ENCODE results near the gene CCL1. TPM values are rescaled to one million over a fixed set of nuclear protein-coding genes. Genes with fewer than 3 reads are reported as not detected.

The CCL1 gene
- total RNA-seq, 4 donors from 2014 or later = not detected

- TF ChIP-seq POLR2A (IDR thresholded peaks at IDR 0.05) = no peak
- TF ChIP-seq CTCF (IDR thresholded peaks at IDR 0.05) = no peak
- Histone ChIP-seq H3K27ac (peak overlapping the region in 1 of 4 donors; percentile 47), H3K4me3 (no peak overlapping the region), H3K36me3 (no peaks in the 10 kb centered on the region), H3K4me1 (no peaks in the 10 kb centered on the region), H3K9me3 (no peaks in the 10 kb centered on the region), H3K27me3 (no peaks in the 10 kb centered on the region)
- DNase-seq = peak in 1 of 3 donors; percentile 20
These were observed 44.6 kb downstream of the CCL1 start for GRCh38 chr17:34318474-34318873.

- no peaks in the 10 kb centered on the region for H3K4me1 ChIP-seq
- H3K4me3 ChIP-seq = no peak overlapping the region
- H3K36me3 ChIP-seq = no peaks in the 10 kb centered on the region
- H3K9me3 ChIP-seq = no peaks in the 10 kb centered on the region
- no peak for DNase-seq
- H3K27me3 ChIP-seq = no peaks in the 10 kb centered on the region
- no peak for TF ChIP-seq CTCF (IDR thresholded peaks at IDR 0.05)
- TF ChIP-seq POLR2A (IDR thresholded peaks at IDR 0.05) = no peak
- H3K27ac ChIP-seq = peak overlapping the region in 3 of 4 donors; percentile 12 to 68 (median 41)
These were observed 48.8 kb downstream of the CCL1 start for GRCh38 chr17:34314279-34314678.

GRCh38 chr17:34313164-34313563 lies 49.9 kb downstream of the CCL1 start:
- Histone ChIP-seq H3K36me3 (no peaks in the 10 kb centered on the region), H3K27ac (peak overlapping the region; percentile 9 to 68 (median 37)), H3K9me3 (no peaks in the 10 kb centered on the region), H3K4me3 (no peak overlapping the region), H3K4me1 (no peaks in the 10 kb centered on the region), H3K27me3 (no peaks in the 10 kb centered on the region)
- TF ChIP-seq POLR2A (IDR thresholded peaks at IDR 0.05) (no peak), CTCF (IDR thresholded peaks at IDR 0.05) (no peak)
- DNase-seq = no peak

- H3K9me3 ChIP-seq = no peaks in the 10 kb centered on the region
- peak overlapping the region in 3 of 4 donors; percentile 9 to 68 (median 54) for H3K27ac ChIP-seq
- H3K4me1 ChIP-seq = no peaks in the 10 kb centered on the region
- TF ChIP-seq CTCF (IDR thresholded peaks at IDR 0.05) (no peak), POLR2A (IDR thresholded peaks at IDR 0.05) (no peak)
- H3K4me3 ChIP-seq = no peak overlapping the region
- no peaks in the 10 kb centered on the region for H3K36me3 ChIP-seq
- H3K27me3 ChIP-seq = no peaks in the 10 kb centered on the region
- no peak for DNase-seq
These were observed 51.0 kb downstream of the CCL1 start for GRCh38 chr17:34312080-34312479.

- TF ChIP-seq CTCF (IDR thresholded peaks at IDR 0.05) (no peak), POLR2A (IDR thresholded peaks at IDR 0.05) (no peak)
- Histone ChIP-seq H3K4me1 (no peaks in the 10 kb centered on the region), H3K4me3 (no peak overlapping the region), H3K27me3 (no peaks in the 10 kb centered on the region), H3K36me3 (no peaks in the 10 kb centered on the region), H3K9me3 (no peaks in the 10 kb centered on the region), H3K27ac (peak overlapping the region in 1 of 4 donors; percentile 15)
- DNase-seq = no peak
These were observed 51.7 kb downstream of the CCL1 start for GRCh38 chr17:34311291-34311690.

Other genes starting within 250 kb of the CCL1 start
- 10 to 100 TPM in 1 of 4 donors, 1 to 10 TPM in 2, not detected in 1; 1.2 to 19.8 (median 6.6) TPM for gene CCL2, start 107.9 kb downstream of the CCL1 start, total RNA-seq
- gene CCL7, start 93.0 kb downstream of the CCL1 start, total RNA-seq = not detected
- gene CCL11, start 77.5 kb downstream of the CCL1 start, total RNA-seq = 10 to 100 TPM in 1 of 4 donors, 1 to 10 TPM in 1, not detected in 2; 2.3 to 23.1 TPM
- gene CCL8, start 43.8 kb downstream of the CCL1 start, total RNA-seq = 10 to 100 TPM in 1 of 4 donors, not detected in 3; 20.6 TPM
- gene CCL13, start 6.8 kb downstream of the CCL1 start, total RNA-seq = 10 to 100 TPM in 1 of 4 donors, 1 to 10 TPM in 2, not detected in 1; 1.9 to 79.2 (median 2.9) TPM
- 1 to 10 TPM in 1 of 4 donors, under 1 TPM in 1, not detected in 2; 0.13 to 1.7 TPM for gene TMEM132E, start 216.3 kb upstream of the CCL1 start, total RNA-seq

Data from Peyer's patch (tissue), 4 donors.